ENCODE results near the gene BICDL2. TPM values are rescaled to one million over a fixed set of nuclear protein-coding genes. Genes with fewer than 3 reads are reported as not detected.

Gene BICDL2
- total and polyA plus RNA-seq, 9 of the 15 experiments (the other 6 are each of a cell fraction or from before 2014, with no cell fraction given) = 0.09 to 0.28 (median 0.09) TPM; not detected in 6

GRCh38 chr16:3003582-3004270, 33.0 kb downstream of the BICDL2 start (continued):
- no peak for TF ChIP-seq FOXP1 (CRISPR knock-in tag; IDR thresholded peaks at IDR 0.05)
- TF ChIP-seq ZNF586 (CRISPR knock-in tag; conservative IDR thresholded peaks at IDR 0.05) = no peak
- TF ChIP-seq DLX4 (CRISPR knock-in tag; IDR thresholded peaks at IDR 0.05) = no peak
- no peak for TF ChIP-seq SRSF7 (optimal IDR thresholded peaks at IDR 0.05; ENCODE audit: low read depth, low read length)
- TF ChIP-seq THAP7 (CRISPR knock-in tag; IDR thresholded peaks at IDR 0.05) = no peak
- TF ChIP-seq NFYB (IDR thresholded peaks at IDR 0.05; ENCODE audit: extremely low read depth, insufficient read length) = peak; percentile 99
- no peak for TF ChIP-seq HEY1 (CRISPR knock-in tag; IDR thresholded peaks at IDR 0.05; ENCODE audit: borderline replicate concordance)
- TF ChIP-seq SRSF1 (IDR thresholded peaks at IDR 0.05; ENCODE audit: low read depth, low read length) = no peak
- TF ChIP-seq CBX3 (IDR thresholded peaks at IDR 0.05; ENCODE audit: borderline replicate concordance in 1 of 2, low read length in 2 of 2) = no peak
- no peak for TF ChIP-seq SNRNP70 (optimal IDR thresholded peaks at IDR 0.05; ENCODE audit: low read depth, low read length)
- no peak for TF ChIP-seq HOMEZ (CRISPR knock-in tag; IDR thresholded peaks at IDR 0.05)
- no peak for TF ChIP-seq KLF13 (tag; IDR thresholded peaks at IDR 0.05; ENCODE audit: borderline replicate concordance, low read depth)
- TF ChIP-seq BCL6 (CRISPR knock-in tag; IDR thresholded peaks at IDR 0.05) = no peak
- peak; percentile 95 for TF ChIP-seq ZNF384 (IDR thresholded peaks at IDR 0.05; ENCODE audit: low read depth, low read length)
- no peak for TF ChIP-seq BRD4 (IDR thresholded peaks at IDR 0.05)
- TF ChIP-seq BHLHE40 (IDR thresholded peaks at IDR 0.05; ENCODE audit: low read length) = peak; percentile 68
- TF ChIP-seq NFRKB (IDR thresholded peaks at IDR 0.05; ENCODE audit: low read depth) = no peak
- TF ChIP-seq HDAC6 (IDR thresholded peaks at IDR 0.05; ENCODE audit: low read depth, low read length) = no peak
- peak; percentile 91 for TF ChIP-seq CHD2 (IDR thresholded peaks at IDR 0.05; ENCODE audit: low read depth, low read length)
- TF ChIP-seq ZNF436 (CRISPR knock-in tag; IDR thresholded peaks at IDR 0.05) = no peak
- no peak for TF ChIP-seq CREB5 (CRISPR knock-in tag; IDR thresholded peaks at IDR 0.05)
- TF ChIP-seq PHTF2 (CRISPR knock-in tag; IDR thresholded peaks at IDR 0.05) = no peak
- no peak for TF ChIP-seq ATF1 (CRISPR knock-in tag; IDR thresholded peaks at IDR 0.05)
- peak; percentile 83 for TF ChIP-seq ATF1 (tag; IDR thresholded peaks at IDR 0.05)
- no peak for TF ChIP-seq STAT5B (CRISPR knock-in tag; IDR thresholded peaks at IDR 0.05)
- TF ChIP-seq RBM14 (IDR thresholded peaks at IDR 0.05; ENCODE audit: borderline replicate concordance, insufficient read depth, low read depth, low read length) = no peak
- TF ChIP-seq MYNN (IDR thresholded peaks at IDR 0.05) = no peak
- TF ChIP-seq MYNN (CRISPR knock-in tag; IDR thresholded peaks at IDR 0.05) = no peak

All from K562 (cell line).